T1000 (cell line): Measurements from ENCODE around the gene AOPEP.
A peak's percentile ranks its signal among the peaks of the same experiment; 100 is the strongest.
"Not testable (repeated sequence)": the region's sequence is repeated elsewhere in the genome, so short reads cannot be mapped to it uniquely, and the experiment has no call there.

Experiments used
- DNase-seq: peaks from one replicate; lab custom pipeline; 2025; ENCODE audit warnings: mixed read lengths; lab: John Stamatoyannopoulos, UW

Gene AOPEP

DNA sequence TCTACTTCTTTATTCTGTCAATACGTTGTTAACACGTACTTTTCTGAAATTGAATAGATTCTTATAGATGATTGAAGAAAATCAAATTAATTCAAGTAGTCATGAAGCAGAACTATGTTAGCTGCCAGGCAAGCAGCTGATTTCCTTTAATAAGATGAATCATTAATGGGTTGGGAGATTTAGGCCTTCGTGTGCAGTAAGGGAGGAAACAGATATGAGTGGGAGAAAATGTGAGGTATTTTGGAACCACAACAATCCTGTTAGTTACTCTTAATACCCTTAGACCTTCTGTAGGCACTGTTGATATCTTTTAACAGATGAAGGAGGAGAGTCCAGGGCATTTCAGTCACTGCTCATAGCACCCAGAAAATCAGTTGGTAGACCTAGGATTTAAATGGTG, 121.0 kb downstream of the AOPEP start:
- no peak for DNase-seq

DNA sequence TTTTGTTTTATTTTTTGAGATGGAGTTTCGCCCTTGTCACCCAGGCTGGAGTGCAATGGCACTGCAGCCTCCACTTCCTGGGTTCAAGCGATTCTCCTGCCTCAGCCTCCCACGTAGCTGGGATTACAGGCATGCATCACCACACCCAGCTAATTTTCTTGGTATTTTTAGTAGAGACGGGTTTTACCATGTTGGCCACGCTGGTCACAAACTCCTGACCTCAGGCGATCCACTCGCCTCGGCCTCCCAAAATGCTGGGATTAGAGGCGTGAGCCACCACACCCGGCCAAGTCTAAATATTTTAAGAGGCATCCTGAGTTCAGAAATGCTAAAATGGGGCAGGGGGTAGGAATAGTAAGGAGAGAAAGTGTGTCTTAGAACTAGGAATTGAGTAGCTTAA, 122.3 kb downstream of the AOPEP start:
- DNase-seq = not testable (repeated sequence)

DNA sequence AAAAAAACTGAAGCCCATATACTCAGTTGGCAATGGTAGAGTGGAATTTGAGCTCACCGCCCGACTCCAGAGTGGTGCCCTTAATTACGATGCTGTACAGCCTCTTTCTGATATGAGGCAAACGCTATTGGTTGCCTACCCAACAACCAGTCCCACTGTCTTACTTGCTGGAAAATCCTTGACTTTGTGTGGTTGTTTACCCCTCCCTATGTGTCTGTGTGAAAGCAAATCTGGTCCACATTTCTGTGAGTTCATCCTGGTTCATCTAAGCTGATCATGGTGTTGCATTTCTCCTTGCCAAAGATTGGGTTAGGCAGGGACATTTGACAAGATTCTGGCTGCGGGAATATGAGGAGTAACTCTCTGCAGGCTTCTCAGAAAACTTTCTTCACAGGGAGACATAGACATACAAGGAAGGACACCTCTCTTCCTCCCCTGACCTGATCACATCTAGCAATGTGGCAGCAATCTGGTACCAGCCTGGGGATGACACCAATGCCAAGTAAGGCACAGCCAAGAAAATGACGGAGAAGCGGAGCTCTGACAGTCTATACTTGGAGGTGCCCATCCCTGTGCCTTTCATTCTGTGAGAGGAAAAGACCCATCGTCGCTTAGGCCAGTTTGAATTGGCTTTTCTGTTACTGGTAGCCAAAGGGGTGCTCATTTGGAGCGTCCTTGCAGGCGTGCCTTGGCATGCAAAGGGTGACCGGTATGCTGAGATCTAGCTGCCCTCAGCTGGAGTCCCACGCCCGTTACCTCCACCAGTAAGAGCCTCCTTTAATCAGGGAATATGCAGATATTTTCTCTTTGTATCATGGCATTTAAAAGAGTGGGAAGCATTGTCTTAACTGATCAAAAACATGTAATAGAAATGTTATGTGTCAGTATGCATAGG, 124.3 kb downstream of the AOPEP start:
- no peak for DNase-seq

DNA sequence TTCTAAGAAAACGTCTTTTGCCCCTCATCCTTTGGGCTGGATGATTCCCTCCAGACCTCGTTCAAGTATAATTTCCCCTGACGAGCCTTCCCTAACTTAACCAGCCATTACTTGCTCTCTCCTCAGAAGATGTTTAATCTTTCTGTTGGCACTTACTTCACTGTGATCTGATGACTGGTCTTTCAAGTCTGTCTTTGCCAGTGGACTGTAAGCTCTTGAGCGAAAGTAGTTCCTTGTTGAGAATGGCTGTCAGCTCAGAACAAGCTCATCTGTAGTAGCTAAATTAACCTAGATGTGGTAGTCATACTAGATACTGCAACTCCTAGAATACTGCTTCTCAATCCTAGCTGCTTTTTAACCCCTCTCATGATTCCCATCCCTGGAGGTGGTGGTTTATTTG, 125.0 kb downstream of the AOPEP start:
- DNase-seq = no peak

DNA sequence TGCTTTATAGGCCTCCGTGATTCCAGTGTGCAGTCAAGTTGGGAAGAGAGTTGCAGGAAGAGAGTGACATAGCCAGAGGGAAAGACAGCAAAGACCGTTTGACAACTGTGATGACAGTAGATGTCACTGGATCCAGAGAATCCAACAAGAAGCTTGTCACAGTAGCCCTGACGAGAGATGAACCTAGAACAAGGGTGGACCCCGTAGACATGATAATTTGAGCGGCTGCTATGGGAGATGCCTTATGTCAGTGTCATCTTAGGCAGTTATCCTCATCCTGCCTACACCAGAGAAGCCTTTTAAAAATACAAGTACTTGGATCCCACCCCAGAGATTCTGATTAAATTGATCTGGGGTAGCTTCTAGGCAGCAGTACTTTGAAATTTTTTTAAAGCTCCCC, 125.4 kb downstream of the AOPEP start:
- DNase-seq = no peak

DNA sequence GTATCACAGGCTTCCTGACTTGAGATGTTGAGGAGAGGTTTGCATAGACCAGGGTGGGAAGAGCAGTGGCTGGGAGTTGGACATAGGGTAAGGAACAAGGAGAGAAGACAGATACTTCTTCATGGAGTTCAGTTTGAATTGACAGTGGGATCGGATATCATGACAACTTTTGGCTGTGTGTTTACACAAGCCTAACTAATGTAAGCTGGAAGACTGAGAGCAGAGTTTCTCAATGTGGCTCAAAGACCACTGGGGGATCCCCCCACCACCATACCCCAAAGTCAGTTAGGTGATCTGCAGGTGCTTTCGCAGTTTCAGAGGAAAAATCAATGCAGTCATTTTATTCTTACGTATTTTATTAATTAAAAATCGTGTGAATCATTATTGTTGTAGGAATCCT, 125.9 kb downstream of the AOPEP start:
- DNase-seq = no peak

DNA sequence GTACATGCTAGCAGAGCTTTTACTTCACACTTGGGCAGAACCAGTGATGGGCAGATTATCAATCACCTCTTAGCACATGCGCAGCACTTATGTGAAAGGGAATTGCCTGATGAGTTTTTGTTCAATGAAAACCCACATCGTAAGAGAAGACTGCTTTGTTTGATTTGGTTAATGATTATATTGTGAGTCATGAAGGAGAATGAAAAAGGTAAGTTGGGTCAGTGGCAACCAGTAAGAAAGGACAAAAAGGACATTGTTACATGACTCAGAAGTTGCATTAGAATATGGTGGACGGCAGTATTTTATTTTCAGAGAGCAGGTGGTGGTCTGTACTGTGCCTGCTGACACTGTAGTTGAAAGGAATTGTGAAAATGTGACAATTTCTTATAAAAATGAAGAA, 127.4 kb downstream of the AOPEP start:
- DNase-seq = no peak

DNA sequence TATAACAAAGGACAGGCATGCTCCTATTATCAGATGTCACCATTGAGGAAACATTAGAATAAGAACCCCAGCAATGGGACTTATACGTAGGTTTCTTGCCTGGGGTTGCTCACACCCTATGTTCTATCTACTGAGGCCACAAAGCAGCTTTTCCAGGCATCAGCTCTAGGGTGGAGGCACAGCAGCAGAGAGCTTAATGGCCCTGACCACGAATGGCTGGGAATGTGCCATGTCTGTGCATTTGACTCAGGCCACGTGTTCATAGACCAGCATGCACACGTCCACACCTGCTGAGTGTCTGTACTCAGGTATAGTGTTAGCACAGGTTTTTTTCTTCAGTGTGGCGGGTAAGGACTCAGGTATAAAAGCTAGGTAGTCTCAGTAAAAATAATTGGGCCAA, 129.4 kb downstream of the AOPEP start:
- DNase-seq = no peak

DNA sequence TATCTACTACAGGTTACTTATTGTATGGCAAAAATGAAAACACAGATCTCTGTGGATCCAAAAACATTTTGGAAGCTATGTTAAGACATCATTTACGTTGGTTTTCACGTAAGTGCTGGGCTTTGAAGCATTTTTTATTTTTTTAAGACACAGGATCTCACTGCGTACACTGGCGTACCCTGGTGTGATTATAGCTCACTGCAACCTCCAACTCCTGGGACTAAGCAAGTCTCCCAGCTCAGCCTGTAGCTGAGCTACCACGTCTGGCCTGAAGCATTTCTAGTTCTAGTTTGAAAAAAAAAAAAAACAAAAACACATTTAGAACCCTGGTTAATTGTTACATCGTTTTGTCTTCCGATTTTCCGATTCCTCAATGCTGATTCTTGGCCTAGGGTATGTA, 131.3 kb downstream of the AOPEP start:
- no peak for DNase-seq

DNA sequence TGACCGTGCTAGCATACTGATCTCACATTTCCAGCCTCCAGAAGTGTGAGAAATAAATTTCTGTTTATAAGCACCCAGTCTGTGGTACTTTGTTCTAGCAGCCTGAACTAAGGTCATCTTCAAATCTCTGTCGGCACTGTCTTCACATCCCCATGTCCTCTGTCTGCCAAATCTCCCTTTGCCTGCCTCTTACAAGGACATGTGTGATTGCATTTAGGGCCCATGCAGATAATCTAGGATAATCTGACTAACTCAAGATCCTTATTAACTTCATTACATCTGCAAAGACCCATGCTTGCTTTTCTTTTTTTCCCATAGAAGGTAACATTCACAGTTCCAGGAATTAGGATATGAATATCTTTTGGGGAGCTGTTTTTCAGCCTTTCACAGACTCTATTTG, 132.7 kb downstream of the AOPEP start:
- DNase-seq = no peak

DNA sequence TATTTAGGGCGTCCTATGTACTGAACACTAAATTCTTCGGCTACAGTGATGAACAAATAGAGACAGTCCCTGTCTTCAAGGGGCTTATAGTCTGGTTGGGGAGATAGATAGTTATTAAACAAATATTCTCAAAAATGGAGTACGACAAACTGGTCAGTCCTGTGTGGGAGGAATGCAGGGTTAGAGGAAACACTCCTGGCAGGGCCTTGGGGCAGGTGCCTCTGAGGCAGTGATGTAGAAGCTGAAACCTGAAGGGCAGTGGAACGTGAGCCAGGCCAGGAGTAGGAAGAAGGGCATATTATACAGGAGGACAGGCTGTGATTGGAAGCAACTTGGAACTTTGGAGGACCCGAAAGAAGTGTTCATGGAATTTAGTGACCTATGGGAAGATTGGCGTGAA, 133.4 kb downstream of the AOPEP start:
- DNase-seq = no peak

DNA sequence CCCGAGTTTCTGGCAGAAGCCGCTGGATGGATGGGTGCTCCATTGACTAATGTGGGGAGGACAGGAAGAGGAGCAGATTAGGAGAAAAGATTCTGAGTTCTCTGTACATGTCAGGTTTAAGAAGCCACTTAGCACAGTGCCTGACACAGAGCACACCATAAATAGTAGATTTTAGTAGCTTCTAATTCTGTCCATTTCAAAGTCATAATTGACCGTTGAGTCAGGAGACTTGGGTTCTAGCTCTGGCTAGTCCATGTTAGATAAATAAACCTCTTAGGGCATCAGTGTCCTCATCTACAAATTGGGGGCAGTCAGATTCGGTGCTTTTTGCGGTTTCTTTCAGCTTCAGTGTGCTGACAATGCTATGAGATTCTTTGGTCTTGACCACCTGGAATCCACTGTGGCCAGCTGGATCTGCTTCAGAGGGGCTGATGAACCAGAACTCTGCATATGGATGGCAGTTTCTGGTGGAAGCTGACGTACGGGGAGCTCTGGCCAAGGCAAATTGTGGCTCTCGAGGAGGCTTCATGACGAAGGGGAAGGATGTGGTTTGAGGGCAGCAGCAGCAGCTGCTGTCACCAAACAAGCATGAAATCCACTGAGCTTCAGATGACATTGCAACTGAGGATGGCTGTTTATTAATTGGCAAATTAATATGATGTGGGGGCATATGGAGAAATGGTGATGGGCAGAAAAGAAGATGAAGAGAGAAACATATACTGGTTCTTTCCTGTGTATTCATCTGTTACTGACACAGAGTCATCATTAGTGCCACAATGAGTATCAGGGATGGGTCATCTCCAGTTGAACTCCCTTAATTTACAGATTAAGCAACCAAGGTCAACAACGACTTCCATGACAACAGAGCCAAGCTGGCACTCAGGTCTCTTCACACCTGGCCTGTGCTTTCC, 134.4 kb downstream of the AOPEP start:
- no peak for DNase-seq

DNA sequence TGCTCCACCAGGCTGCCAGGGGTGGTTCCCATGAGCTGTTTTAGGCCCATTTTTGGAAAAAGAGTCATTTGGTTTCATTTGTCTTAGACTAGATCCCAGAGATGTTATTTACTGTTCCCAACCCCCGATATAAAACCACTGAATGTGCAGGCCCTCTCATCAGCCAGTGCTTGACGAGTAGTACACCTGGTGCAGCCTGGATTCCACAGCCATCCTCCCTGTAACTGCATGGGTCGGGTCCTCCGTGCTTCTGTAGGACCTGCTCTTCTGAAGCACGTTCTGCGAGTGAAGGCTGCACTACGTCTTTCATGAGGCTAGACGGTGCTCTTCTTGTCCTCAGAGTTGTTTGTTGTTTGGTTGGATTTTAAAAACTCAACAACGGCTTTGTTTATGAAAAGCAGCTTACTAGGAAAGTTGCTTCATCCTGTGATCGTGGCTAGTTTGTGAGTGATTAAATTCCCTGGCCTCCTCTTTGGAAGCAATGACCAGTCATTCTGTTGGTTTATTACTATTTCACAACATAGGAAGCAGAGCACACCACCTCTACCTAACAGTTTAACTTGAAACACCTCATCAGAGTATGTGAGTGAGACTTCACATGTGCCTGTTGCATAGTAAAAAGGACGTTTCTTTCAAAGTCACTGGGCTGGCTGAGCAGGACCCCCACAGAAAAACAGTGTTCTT, 135.2 kb downstream of the AOPEP start:
- no peak for DNase-seq

DNA sequence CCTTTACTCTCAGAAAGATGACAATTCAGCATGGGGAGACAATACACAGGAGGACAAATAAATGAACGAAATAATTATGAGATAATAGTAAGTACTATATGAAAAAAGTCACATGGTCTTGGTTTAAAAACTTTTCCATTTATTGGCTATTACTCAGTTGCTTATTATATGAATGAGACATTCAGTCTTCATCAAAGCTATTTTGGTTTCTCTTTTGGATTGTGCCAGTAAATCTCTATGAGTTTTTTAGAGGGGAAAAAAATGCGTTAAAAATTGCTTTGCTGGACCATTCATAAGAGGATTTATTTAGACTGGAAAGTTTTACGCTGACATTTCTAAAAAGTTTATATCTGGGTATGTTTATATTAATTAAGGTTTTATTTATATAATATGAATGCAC, 137.7 kb downstream of the AOPEP start:
- DNase-seq = no peak

DNA sequence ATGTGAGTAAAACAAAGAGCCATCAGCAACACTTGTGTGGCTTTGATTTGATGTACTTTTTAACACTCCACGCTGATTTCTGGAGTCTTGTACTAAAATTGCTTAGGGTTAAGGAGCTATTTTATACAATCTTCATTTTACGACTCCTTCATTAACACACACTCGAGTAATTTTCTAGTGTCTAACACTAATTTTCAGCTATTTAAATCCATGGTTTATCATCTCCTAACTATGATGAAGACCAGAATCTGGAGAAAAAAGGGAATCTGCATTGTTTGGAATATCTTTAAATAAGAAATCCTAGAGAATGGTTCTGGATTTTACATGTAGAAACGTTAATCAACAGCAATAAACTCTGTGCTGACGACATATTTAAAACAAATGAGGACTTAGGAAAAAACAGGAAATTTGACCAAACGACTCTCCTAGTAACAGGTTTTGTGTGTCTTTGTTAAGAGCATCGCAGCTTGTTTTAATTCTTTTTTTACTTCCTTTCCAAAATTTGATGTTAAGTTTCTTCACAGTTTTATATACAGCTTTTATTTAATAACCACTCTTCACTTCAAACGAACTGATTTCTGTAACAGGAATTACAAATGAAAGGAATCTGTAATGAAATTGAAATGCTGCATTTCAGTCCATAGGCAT, 138.5 kb downstream of the AOPEP start:
- DNase-seq = no peak

DNA sequence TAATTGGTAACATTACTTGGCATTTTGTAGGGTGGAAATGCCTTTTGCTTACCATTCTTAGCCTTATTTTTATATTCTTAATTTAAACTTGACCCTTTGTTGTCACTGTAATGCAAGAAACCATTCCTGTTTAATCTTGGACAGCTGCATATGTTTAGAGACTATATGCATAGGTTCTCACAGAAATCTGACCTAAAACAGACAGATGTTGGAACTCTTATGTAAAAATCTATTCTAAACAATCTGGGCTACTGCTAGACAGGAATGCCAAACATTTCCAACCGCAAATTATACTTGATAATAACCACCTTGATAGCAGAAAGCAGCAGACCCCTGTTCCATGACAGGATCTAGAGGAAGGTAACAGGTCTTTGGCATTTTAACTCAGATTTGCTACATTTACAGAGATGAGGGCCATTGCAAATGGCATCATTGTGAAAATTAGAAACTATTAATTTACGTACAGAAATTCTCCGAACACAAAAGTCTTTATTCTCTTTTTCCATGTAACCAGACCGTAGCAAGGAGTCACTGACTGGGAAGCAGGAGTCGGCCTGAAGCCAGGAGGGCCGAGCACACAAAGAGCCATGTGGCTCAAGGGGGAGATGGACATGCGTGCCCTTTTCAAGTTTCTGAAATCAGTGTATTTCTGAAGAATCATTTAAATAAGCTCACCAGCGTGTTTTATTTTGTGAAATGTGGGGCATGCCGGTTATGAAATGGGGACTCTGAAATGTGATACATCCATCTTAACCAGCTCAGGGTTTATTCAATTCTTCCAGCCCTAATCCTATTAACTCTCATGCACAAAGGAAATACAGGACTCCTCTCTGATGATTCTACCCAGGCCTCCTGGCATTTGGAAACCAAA, 139.3 kb downstream of the AOPEP start:
- DNase-seq = no peak

DNA sequence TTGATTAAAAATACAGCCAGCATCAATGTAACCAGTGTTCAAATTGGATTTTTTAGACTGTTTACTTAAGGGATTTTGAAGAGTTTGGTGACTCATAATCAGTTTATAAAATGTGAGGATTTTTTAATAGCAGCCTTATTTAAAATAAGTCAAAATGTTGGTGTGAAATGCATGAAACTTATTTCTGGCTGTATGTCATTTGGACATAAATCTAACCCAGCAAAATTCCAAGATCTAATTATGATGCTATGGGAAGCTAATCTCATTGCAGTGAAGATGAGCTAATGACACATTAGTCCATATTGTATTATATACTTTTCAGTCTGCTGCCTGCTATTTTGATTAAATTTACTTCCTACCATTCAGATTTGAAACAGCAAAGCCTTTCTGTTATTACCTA, 140.3 kb downstream of the AOPEP start:
- DNase-seq = no peak

DNA sequence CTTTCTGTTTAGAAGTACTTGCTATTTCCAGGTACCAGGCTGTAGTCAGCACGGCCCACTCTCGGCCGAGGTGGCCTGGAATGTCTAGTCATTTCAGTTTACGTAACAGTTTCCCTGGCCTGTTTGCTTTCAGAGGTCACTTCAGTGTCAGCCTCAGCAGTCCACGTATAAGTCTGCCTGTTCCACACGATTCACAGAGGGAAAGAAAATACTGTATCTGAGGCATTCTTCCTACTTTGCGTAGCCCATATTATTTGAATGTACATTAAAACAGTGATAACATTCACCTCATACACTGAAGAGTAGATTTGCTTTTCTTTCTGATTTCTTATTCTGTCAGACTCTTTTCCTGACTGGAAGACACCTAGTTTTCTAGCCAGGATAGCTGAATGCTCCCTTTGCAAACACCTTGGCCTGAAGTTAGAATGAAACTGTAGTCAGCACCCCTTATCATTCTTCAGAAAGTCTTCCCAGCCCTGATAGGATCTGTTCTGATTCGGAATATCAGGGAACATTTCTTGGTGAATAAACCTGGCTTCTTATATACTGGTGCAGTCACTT, 140.9 kb downstream of the AOPEP start:
- DNase-seq = no peak

DNA sequence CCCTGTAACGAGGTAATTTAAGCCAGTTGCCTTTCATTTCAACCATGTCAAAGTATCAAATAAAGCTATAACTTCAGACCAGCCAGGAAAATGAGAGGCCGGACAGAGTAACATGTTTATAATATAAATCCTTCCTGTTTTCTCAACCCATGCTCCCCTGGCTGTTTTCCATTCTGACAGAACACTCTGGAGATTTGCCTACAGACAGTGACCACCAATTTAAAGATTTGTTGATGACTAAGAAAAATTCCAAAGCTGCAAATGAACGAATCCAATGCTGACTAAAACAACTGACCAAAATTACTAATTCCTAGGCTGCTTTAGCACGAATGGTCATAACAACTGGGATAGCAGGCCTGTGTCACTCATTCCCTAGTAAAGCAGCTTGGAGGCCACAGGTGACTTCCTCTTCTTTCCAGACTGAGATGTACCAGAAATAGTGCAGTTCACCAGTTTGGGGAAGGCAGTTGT, 141.4 kb downstream of the AOPEP start:
- DNase-seq = peak; percentile 21

DNA sequence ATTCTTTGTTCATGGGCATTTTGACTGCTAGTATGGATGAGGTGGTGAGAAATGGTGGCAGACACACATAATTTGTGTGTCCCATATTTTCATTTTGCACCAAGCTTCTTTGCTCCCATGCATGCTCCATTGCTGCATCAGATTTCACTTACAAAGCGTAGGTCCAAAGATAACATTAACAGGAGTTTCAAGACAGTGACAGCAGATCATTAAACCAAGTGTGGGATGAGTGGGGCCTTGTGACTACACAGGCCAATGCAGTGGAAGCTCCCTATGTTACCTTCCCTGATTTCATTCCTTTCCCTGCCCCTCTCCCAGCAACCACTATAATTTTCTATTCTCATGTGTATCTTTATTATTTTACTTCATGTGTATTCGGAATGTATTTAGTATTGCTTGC, 142.0 kb downstream of the AOPEP start:
- no peak for DNase-seq
